Gastroesophageal sphincter (tissue), 4 donors: ENCODE data around the gene MTMR10. TPM values are rescaled to one million over a fixed set of nuclear protein-coding genes. Genes with fewer than 3 reads are reported as not detected.
A peak's percentile ranks its signal among the peaks of the same experiment; 100 is the strongest.

Experiments
- ATAC-seq: fragments of 150-250 bp; one replicate; pipeline ENCODE4 v1.9.1; 2016; ENCODE audit warnings: mild to moderate bottlenecking, moderate library complexity
- H3K27ac ChIP-seq, 4 donors: fragments of 200-600 bp; sonication (generic) in 3 of 4; 1 replicate in 3 of 4; 2 replicates in 1 of 4; pipeline ENCODE4 v1.5.1; 2016 to 2019
- H3K27me3 ChIP-seq: fragments of 200-600 bp; sonication (generic); one replicate; pipeline ENCODE4 v1.5.1; 2019
- H3K36me3 ChIP-seq, 2 donors: fragments of 200-600 bp; sonication (generic); one replicate each; pipeline ENCODE4 v1.5.1; 2019; ENCODE audit warnings: control low read depth in 1 of 2
- H3K4me1 ChIP-seq, 3 donors: fragments of 200-600 bp; sonication (generic); 1 replicate in 2 of 3; 2 replicates in 1 of 3; pipeline ENCODE4 v1.5.1; 2016 to 2019; ENCODE audit warnings: control low read depth in 2 of 3
- H3K4me3 ChIP-seq, 2 donors: fragments of 200-600 bp; sonication (generic); one replicate each; pipeline ENCODE4 v1.5.1; 2019; ENCODE audit warnings: mild to moderate bottlenecking in 1 of 2, moderate library complexity in 1 of 2
- H3K9me3 ChIP-seq, 3 donors: fragments of 200-600 bp; sonication (generic); one replicate each; pipeline ENCODE4 v1.5.1; 2017 to 2019; ENCODE audit warnings: control low read depth in 2 of 3
- EP300 ChIP-seq: sonication (generic); formaldehyde crosslinking; IDR thresholded peaks from one replicate; pipeline ENCODE4 v1.6.1; 2017; ENCODE audit warnings: antibody characterized with exemption, mild to moderate bottlenecking
- POLR2A ChIP-seq, 2 donors: fragments of 450-650 bp; IDR thresholded peaks; one replicate each; pipeline ENCODE4 v1.6.1; 2017; ENCODE audit warnings: antibody characterized with exemption in 2 of 2, mild to moderate bottlenecking in 2 of 2, moderate library complexity in 1 of 2
- POLR2AphosphoS5 ChIP-seq: sonication (generic); formaldehyde crosslinking; IDR thresholded peaks from one replicate; pipeline ENCODE4 v1.6.1; 2017; ENCODE audit warnings: antibody characterized with exemption
- WGBS, 2 donors: methylation state at CpG; one replicate each; pipeline ENCODE4 v1.1.5; 2018; ENCODE audit warnings: low coverage in 1 of 2; 5-methylcytosine and 5-hydroxymethylcytosine counted together
- total RNA-seq, 4 donors: library from RNA; depleted of rRNA; stranded (reverse); fragments of >200 nt; gene quantifications; one replicate each; pipeline ENCODE4 v1.1.0, GENCODE V29; 2016
- TF ChIP-seq, protein P1 (sequence below), 4 experiments: fragments of 200-600 bp in 2 of 4; fragments of 450-650 bp in 2 of 4; sonication (generic) in 1 of 4; IDR thresholded peaks; one replicate each; pipeline ENCODE4 v1.5.1; 2017 to 2019; ENCODE audit warnings: antibody characterized with exemption in 4 of 4, mild to moderate bottlenecking in 2 of 4, moderate library complexity in 2 of 4

The MTMR10 gene
- total RNA-seq, 4 donors from 2014 or later, result 25.4 to 35.0 (median 32.4) TPM

GRCh38 chr15:30924353-30924752 is 67.1 kb downstream of the MTMR10 start:
- Histone ChIP-seq H3K36me3 (peaks cover 0 to 99% of the 10 kb centered on the region in 2 donors), H3K9me3 (no peaks in the 10 kb centered on the region), H3K27ac (peak overlapping the region in 1 of 4 donors; percentile 16), H3K4me3 (no peak overlapping the region), H3K27me3 (no peaks in the 10 kb centered on the region), H3K4me1 (no peaks in the 10 kb centered on the region)
- no peak for TF ChIP-seq POLR2AphosphoS5
- TF ChIP-seq, protein P1, sequence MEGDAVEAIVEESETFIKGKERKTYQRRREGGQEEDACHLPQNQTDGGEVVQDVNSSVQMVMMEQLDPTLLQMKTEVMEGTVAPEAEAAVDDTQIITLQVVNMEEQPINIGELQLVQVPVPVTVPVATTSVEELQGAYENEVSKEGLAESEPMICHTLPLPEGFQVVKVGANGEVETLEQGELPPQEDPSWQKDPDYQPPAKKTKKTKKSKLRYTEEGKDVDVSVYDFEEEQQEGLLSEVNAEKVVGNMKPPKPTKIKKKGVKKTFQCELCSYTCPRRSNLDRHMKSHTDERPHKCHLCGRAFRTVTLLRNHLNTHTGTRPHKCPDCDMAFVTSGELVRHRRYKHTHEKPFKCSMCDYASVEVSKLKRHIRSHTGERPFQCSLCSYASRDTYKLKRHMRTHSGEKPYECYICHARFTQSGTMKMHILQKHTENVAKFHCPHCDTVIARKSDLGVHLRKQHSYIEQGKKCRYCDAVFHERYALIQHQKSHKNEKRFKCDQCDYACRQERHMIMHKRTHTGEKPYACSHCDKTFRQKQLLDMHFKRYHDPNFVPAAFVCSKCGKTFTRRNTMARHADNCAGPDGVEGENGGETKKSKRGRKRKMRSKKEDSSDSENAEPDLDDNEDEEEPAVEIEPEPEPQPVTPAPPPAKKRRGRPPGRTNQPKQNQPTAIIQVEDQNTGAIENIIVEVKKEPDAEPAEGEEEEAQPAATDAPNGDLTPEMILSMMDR (IDR thresholded peaks at IDR 0.05), result no peak
- TF ChIP-seq EP300, result no peak
- TF ChIP-seq POLR2A (IDR thresholded peaks at IDR 0.05), result no peak
- no peak for ATAC-seq
- 69 to 88% methylated on average over 1 to 2 of the region's 5 CpGs for WGBS, 2 donors

- ATAC-seq, result no peak
- H3K4me3 ChIP-seq, result no peak overlapping the region
- WGBS, 2 donors, result 78 to 100% methylated on average over 1 to 3 of the region's 7 CpGs
- TF ChIP-seq, protein P1 (IDR thresholded peaks at IDR 0.05), result no peak
- TF ChIP-seq POLR2AphosphoS5, result no peak
- no peak for TF ChIP-seq POLR2A (IDR thresholded peaks at IDR 0.05)
- TF ChIP-seq EP300, result no peak
- no peaks in the 10 kb centered on the region for H3K4me1 ChIP-seq
- no peaks in the 10 kb centered on the region for H3K27me3 ChIP-seq
- peak overlapping the region in 2 of 4 donors; percentile 42 to 54 for H3K27ac ChIP-seq
- no peaks in the 10 kb centered on the region for H3K9me3 ChIP-seq
- peaks cover 0 to 100% of the 10 kb centered on the region in 2 donors for H3K36me3 ChIP-seq
These were observed 68.0 kb downstream of the MTMR10 start for GRCh38 chr15:30923429-30923828.

DNA sequence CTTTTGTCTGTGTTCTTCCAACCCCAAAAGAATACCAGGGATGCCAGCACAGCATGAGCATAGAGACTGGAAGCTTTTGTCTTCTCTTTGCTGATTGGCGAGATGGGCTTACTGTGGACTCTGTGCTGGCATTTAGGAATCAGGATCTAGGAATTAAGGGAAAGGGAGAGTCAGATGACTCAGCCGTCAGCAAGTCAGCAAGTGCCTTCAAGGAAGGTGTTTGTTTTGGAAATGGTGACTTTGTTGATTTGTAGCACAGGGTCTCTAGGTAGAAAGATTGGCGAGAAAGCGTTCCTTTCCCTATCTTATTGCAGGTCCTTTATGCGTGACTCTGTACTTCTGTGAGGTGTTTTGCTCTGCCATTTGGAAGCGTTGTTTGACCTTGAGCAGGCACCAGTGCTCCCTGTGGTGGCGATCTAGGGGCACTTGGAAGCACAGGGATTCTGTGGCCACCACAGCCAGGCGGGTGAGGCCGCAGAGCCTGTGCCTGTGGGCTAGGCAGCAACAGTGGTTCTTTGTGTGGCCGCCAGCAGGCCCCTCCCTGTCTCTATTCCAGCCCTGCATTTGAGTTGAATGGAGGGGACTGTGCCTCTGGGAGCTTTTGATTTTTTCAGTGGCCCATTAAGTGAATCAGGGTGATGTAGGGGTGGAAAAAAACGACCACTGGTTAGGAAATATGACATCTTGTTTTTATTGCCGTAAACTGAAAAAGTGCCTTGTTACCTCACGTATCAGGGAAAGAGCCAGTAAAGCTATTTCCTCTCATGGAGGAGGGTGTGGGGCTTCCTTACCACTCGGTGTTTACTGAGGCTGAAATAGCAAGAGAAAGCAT is 68.7 kb downstream of the MTMR10 start:
- TF ChIP-seq POLR2A (IDR thresholded peaks at IDR 0.05) (no peak), POLR2AphosphoS5 (no peak), EP300 (no peak)
- TF ChIP-seq, protein P1 (IDR thresholded peaks at IDR 0.05), result no peak
- H3K27me3 ChIP-seq, result no peaks in the 10 kb centered on the region
- no peak overlapping the region for H3K4me3 ChIP-seq
- peak; percentile 32 for ATAC-seq
- no peaks in the 10 kb centered on the region for H3K4me1 ChIP-seq
- WGBS, 2 donors, result 58 to 74% methylated on average over 4 to 9 of the region's 14 CpGs
- peak overlapping the region in 3 of 4 donors; percentile 42 to 54 (median 45) for H3K27ac ChIP-seq
- H3K9me3 ChIP-seq, result no peaks in the 10 kb centered on the region
- peaks cover 0 to 100% of the 10 kb centered on the region in 2 donors for H3K36me3 ChIP-seq

- Histone ChIP-seq H3K36me3 (peaks cover 0 to 98% of the 10 kb centered on the region in 2 donors), H3K27me3 (no peaks in the 10 kb centered on the region), H3K27ac (peak overlapping the region in 3 of 4 donors; percentile 2 to 42 (median 23)), H3K4me3 (no peak overlapping the region), H3K4me1 (no peaks in the 10 kb centered on the region), H3K9me3 (no peaks in the 10 kb centered on the region)
- no peak for ATAC-seq
- 63 to 79% methylated on average over 4 to 9 of the region's 9 CpGs for WGBS, 2 donors
- TF ChIP-seq POLR2A (IDR thresholded peaks at IDR 0.05) (no peak), EP300 (no peak), POLR2AphosphoS5 (no peak)
- TF ChIP-seq, protein P1 (IDR thresholded peaks at IDR 0.05), result no peak
These were observed 69.5 kb downstream of the MTMR10 start for GRCh38 chr15:30921781-30922479.
